ENCODE results near the gene PTPRJ. TPM values are rescaled to one million over a fixed set of nuclear protein-coding genes. Genes with fewer than 3 reads are reported as not detected.
A peak's percentile ranks its signal among the peaks of the same experiment; 100 is the strongest.

Gene PTPRJ
- total and polyA plus RNA-seq, 2 experiments from 2014 or later = 8.9 to 12.4 TPM

DNA sequence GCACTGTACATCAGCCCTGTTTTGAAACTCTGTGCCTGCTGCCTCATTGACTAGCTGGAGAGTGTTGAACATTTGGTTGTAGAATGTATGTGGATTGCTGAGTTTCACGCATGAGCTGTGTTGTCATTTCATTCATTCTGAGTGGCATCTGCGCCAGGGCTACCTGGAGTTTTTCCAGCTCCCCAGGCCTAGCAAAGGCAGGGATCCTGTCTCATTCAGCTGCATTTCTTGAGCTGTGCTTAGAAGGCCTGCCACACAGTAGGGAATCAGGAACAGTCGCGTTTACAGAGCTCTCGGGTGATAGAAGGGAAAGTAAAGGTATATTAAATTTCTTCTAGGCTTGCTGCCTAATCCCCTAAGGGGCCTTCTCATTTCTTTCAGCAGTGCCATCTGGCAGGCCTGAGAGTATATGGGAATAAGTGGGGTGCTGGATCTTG, 44.3 kb downstream of the PTPRJ start:
- TF ChIP-seq, protein P1, sequence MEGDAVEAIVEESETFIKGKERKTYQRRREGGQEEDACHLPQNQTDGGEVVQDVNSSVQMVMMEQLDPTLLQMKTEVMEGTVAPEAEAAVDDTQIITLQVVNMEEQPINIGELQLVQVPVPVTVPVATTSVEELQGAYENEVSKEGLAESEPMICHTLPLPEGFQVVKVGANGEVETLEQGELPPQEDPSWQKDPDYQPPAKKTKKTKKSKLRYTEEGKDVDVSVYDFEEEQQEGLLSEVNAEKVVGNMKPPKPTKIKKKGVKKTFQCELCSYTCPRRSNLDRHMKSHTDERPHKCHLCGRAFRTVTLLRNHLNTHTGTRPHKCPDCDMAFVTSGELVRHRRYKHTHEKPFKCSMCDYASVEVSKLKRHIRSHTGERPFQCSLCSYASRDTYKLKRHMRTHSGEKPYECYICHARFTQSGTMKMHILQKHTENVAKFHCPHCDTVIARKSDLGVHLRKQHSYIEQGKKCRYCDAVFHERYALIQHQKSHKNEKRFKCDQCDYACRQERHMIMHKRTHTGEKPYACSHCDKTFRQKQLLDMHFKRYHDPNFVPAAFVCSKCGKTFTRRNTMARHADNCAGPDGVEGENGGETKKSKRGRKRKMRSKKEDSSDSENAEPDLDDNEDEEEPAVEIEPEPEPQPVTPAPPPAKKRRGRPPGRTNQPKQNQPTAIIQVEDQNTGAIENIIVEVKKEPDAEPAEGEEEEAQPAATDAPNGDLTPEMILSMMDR (IDR thresholded peaks at IDR 0.05; ENCODE audit: low read depth, low read length) = no peak
- Histone ChIP-seq H3K27me3 (no peaks in the 10 kb centered on the region), H3K9me3 (ENCODE audit: low read depth) (no peaks in the 10 kb centered on the region), H3K27ac (peak overlapping the region; percentile 54), H3K4me1 (ENCODE audit: low read depth) (peaks cover 13% of the 10 kb centered on the region), H3K36me3 (no peaks in the 10 kb centered on the region), H3K4me3 (no peak overlapping the region)
- DNase-seq (ENCODE audit: low read depth in 1 of 2, low spot score in 1 of 2) = no peak

DNA sequence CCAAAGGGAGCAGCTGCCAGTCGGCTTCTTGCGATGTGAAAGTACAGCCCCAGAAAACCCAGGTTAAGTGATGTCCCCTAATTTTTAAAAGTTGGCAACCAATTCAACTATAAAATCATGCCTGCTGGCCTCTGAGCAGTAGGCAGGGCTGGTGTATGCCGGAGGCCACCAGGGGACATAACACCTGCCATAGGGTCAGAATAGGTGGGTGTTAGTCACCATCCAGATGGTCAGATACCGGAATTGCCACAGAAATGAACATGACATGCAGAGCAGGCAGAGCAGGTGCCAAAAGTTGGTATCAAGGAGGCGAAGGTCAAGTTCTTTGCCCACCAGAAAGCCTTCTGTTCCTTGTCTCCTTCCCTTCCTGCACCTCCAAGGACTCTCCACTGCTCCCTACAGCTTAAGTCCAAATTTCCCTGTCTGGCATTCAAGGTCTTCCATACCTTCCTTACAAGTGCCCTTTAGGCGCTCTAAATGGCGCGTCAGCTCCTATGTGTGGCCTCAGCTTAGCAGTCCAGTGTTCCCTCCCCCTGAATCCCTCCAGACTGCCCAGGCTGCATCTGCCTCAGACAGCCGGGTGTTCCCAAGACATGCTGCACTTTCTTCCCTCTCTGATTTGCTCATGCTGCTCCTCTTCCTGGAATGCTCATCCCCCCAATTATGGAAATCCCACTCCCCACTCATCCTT, 45.1 kb downstream of the PTPRJ start:
- no peak for DNase-seq (ENCODE audit: low read depth in 1 of 2, low spot score in 1 of 2)
- no peaks in the 10 kb centered on the region for H3K36me3 ChIP-seq
- H3K9me3 ChIP-seq (ENCODE audit: low read depth) = no peaks in the 10 kb centered on the region
- H3K27ac ChIP-seq = no peak overlapping the region
- peaks cover 15% of the 10 kb centered on the region for H3K4me1 ChIP-seq (ENCODE audit: low read depth)
- no peaks in the 10 kb centered on the region for H3K27me3 ChIP-seq
- H3K4me3 ChIP-seq = no peak overlapping the region
- TF ChIP-seq, protein P1 (IDR thresholded peaks at IDR 0.05; ENCODE audit: low read depth, low read length) = no peak

DNA sequence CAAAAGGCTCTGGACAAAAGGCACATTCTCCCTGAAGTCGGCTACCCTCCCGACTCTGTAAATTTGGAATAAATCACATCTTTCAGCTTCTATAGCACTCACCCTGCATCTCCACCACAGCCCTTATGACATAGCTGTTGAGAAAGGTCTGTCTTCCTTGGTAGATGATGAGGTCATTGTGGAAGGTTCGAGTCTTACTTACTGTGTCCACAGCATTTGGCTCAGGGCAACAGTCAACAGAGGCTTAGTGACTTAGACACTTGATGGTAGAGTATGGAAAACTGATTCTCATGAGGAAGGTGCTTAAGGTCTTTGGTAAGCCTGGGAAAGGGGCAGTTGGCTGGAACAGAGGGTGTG, 45.6 kb downstream of the PTPRJ start:
- Histone ChIP-seq H3K4me1 (ENCODE audit: low read depth) (peaks cover 15% of the 10 kb centered on the region), H3K27me3 (no peaks in the 10 kb centered on the region), H3K9me3 (ENCODE audit: low read depth) (no peaks in the 10 kb centered on the region), H3K4me3 (no peak overlapping the region), H3K27ac (no peak overlapping the region), H3K36me3 (no peaks in the 10 kb centered on the region)
- TF ChIP-seq, protein P1 (IDR thresholded peaks at IDR 0.05; ENCODE audit: low read depth, low read length) = no peak
- no peak for DNase-seq (ENCODE audit: low read depth in 1 of 2, low spot score in 1 of 2)

DNA sequence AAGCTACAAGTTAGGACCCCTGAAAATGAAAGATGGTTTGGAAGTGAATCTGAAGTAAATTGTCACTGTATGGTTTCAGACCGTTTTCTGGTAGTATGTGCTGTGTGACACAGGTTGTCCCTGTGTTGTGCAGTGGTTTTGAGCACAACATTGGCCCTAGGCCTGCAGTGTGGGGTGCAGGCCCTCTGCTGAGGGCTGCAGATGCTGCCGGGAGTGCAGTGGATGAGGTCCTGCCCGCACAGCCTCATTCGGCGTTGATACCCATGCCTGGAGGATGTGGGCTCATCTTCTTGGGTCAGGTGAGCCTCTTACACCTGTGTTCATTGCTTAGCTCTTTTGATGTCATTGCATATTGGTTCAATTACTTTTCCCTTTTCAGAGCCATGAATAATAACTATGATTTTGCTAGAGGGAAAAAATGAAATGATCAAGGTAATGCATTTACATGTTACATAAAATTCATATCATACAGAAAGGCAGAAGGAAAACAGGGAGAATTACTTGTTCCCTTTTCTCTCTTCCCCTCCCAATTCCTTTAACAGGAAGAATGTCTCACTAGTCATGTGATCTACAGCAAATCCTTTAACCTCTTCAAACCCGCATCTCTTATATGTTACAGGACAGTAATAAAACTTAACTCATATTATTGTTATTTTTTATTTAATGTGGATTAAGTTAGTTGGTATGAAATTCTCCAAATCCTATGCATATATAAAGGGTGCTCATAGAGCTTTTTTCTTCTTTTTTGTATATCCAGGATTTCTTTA, 48.7 kb downstream of the PTPRJ start:
- H3K27me3 ChIP-seq = no peaks in the 10 kb centered on the region
- no peak overlapping the region for H3K27ac ChIP-seq
- H3K36me3 ChIP-seq = no peaks in the 10 kb centered on the region
- no peak for DNase-seq (ENCODE audit: low read depth in 1 of 2, low spot score in 1 of 2)
- TF ChIP-seq, protein P1 (IDR thresholded peaks at IDR 0.05; ENCODE audit: low read depth, low read length) = no peak
- H3K9me3 ChIP-seq (ENCODE audit: low read depth) = no peaks in the 10 kb centered on the region
- H3K4me1 ChIP-seq (ENCODE audit: low read depth) = peaks cover 15% of the 10 kb centered on the region
- no peak overlapping the region for H3K4me3 ChIP-seq

DNA sequence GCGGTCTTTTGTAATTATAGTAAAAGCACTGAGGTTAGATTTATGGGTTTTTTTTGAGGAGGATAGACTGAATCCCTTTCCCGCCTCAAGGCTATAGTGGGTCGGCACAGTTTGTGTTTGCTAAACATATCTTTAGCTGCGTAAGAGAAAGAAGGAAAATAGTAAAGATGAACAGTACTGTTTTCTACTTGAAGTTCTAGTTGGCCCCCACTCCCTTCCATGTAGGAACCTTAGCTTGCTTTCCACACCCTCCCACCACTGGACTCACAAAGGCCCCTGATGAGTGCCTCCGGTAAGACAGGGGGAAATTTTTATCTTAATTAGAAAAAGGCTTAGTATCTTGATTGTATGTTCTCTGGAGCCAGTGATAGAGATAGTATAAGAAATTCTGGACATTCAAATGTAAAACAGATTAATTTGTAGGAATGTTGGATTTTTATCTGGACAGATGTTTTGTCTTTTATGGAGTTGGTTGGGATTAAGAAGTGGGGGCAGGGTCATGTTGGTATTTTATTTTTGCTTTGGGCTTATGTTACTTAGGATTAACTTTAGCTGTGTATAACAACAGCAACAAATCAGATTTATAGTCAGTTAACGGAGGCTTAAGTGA, 49.4 kb downstream of the PTPRJ start:
- TF ChIP-seq, protein P1 (IDR thresholded peaks at IDR 0.05; ENCODE audit: low read depth, low read length) = no peak
- DNase-seq (ENCODE audit: low read depth in 1 of 2, low spot score in 1 of 2) = no peak
- H3K9me3 ChIP-seq (ENCODE audit: low read depth) = no peaks in the 10 kb centered on the region
- peaks cover 10% of the 10 kb centered on the region for H3K4me1 ChIP-seq (ENCODE audit: low read depth)
- H3K27ac ChIP-seq = no peak overlapping the region
- no peak overlapping the region for H3K4me3 ChIP-seq
- no peaks in the 10 kb centered on the region for H3K36me3 ChIP-seq
- no peaks in the 10 kb centered on the region for H3K27me3 ChIP-seq

All from cardiac muscle cell (in vitro differentiated cells and primary cell).